GM19455 (cell line): ENCODE results near the gene KCNRG.
"Not testable (repeated sequence)": the region's sequence is repeated elsewhere in the genome, so short reads cannot be mapped to it uniquely, and the experiment has no call there.

Experiments
- ATAC-seq: cut with Tn5 transposase; IDR thresholded peaks from one replicate; pipeline ENCODE4 v1.9.1; 2021; ENCODE audit not compliant: unreplicated experiment

Gene KCNRG, protein sequence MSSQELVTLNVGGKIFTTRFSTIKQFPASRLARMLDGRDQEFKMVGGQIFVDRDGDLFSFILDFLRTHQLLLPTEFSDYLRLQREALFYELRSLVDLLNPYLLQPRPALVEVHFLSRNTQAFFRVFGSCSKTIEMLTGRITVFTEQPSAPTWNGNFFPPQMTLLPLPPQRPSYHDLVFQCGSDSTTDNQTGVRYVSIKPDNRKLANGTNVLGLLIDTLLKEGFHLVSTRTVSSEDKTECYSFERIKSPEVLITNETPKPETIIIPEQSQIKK

GRCh38 chr13:50015258-50015657 is at the start of gene KCNRG:
KCNRG (plus strand) TSS chr13:50015444; CDS start chr13:50015494, 50 bp downstream.
- no peak for ATAC-seq

GRCh38 chr13:49967456-49967855 is 47.8 kb upstream of the KCNRG start:
- no peak for ATAC-seq

DNA sequence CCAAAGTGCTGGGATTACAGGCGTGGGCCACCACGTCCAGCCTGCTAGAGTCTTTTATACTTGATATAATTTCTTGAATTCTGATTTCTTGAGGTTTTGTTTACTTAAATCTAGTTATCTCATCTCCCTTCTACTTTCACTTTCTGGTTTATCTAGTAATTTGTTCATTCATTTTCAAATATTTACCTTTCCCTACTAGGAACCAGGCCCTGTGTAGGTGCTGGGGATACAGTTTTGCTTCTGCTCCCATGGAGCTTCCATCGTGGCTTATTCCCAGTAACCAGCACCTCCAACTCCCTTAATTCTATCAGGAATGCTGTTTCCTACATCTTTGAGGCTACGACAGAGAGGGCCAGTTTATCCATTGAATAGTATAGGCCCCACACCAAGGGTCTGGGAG is 42.5 kb upstream of the KCNRG start:
- no peak for ATAC-seq

DNA sequence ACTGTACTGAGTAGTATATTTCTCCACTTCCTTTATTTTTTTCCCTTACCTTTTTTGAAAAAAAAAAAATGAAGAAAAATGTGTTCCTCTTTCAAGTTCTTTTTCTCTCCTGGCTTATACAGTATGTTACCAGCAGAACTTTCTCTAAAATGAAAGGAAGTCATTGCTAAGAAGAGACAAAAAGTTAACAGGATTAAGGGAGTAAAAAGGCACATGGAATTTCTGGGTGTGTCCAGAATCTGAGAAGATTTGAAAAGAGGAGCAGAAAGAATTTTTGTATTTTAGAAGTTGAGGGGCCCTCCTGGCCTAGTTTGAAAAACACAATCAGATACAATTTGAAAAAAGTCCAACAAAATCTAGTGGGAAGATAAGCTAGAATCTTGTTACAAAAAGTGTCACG is 39.4 kb upstream of the KCNRG start:
- ATAC-seq = no peak

DNA sequence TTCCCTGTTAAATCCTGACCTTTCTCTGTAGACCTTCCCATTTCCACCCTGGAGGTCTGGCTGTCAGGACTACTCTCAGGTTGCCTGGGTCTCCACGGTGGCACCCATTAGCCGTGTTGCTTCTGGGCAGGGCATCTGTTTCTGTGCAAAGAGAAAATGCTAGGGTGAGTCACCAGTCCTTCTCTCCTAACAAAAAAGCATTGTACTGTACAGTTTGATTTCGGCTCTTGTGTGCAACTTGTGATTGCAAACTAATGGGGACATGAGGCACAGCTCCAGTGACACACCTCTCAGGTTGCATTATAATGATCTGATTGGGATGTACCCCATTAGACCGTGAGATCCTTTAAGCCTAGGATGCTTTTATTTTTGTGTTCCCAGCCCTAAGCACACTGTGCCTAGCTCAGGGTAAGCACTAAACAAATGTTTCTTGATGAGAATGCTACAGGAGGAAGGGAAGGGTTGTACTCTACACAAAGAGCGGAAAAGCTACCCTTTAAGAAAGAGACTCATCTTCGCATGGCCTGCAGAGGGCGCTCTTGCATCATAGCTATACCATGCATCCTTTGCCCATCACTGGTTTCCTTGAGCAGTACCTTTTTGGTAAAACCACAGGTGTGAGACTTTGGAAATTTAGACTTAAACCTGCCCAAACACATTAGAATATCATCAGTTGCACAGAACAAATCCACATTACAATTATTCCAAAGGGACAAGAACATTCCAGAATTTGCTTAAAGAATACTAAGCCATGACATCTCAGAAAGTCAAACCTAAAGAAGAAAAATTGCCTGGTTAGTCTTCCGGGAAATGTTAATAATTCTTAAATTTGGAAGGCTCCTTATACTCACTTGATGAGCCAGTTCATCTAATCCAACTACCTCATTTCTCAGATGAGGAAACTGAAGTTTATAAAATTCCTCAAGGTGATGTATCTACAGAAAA is 38.7 kb upstream of the KCNRG start:
- ATAC-seq = no peak

DNA sequence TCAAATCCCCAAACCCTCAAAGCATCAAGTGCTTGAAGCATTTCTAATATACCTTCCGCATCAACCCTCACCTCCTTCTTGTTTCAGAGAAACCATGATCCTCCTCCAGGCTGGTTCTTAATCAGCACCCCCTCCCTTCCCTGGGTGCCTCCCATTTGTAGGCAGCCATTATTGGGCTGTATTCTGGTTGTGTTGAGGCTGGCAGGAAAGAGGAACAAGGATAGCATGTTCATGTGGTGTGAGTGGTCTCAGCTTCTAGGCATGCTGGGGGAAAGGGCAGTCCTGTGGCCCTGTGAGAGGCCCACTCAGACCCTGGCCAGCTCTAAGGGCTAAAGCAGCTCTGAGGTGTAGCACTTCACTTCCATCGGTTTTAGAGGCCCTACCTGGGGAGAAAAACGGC is 37.3 kb upstream of the KCNRG start:
- ATAC-seq = no peak

DNA sequence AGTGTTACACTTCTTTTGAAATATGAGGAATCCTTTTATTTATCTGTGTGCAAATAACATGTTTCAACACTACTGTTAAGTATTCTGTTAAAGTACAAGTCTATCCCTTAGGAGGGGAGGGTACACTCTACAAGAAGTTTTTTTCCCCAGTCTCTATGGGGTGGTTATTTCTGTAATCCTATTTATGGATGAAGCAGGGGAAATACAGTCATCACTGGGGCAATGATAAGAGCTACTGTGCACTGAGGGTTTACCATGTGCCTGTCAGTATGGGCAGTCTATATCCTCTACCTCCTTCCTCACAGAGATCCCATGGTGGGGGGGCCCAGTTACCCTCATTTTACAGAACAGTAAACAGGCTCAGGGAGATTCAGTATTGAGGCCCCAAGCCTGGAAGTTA is 35.0 kb upstream of the KCNRG start:
- ATAC-seq = no peak

GRCh38 chr13:49985129-49985528 is 30.1 kb upstream of the KCNRG start:
- no peak for ATAC-seq

DNA sequence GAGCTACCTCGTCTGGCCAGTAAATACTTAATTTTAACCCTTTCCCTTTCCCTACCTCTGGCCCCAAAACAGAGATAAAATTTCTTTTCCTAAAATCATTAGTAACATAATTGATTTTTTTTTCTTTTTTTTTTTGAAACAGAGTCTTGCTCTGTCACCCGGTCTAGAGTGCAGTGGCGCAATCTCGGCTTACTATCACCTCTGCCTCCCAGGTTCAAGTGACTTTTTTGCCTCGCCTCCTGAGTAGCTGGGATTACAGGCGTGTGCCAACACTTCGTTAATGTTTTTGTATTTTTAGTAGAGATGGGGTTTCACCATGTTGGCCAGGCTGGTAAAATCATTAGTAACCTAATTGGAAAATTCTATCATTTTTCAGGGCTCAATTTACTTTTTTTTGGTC is 28.8 kb upstream of the KCNRG start:
- ATAC-seq = no peak

- ATAC-seq = not testable (repeated sequence)
Observed at GRCh38 chr13:49990612-49991011, 24.6 kb upstream of the KCNRG start.

DNA sequence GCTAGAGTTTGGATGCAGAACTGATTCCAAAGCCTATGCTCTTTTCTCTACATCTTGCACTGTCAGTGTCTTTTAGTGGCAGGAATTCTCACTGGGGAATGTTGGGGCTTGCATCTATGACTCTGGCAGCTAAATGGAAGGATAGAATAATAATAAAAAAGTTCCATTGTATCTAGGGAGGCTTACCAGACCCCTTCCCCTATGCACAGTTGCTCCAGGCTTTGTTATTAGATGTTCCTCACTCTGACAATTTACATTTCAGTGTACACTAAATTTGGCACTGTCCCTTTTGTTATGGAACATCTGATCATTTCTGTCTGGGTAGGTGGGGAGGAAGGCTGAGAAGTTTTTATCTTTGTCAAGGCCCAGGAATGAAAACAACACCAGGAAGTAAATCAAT is 22.1 kb upstream of the KCNRG start:
- no peak for ATAC-seq

DNA sequence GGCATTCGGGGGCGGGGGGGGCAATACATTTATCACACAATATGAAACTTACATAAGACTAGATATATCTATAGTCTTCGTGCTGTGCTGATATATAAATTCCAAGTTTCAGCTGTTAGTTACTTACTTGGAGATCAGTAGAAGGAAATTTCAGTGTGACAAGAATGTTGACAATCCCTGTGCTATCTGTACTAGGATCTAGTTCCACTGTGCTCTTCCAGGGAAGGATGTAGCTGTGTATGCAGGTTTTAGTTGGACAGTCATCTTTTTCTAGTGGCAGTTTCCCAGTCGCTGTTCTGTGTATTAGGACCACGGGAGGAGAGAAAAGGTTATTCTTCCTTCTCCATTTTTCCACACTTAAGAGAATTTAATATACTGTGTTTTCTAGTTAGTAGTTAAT is 21.6 kb upstream of the KCNRG start:
- ATAC-seq = no peak

GRCh38 chr13:49995625-49996101 is 19.6 kb upstream of the KCNRG start:
- ATAC-seq = no peak

DNA sequence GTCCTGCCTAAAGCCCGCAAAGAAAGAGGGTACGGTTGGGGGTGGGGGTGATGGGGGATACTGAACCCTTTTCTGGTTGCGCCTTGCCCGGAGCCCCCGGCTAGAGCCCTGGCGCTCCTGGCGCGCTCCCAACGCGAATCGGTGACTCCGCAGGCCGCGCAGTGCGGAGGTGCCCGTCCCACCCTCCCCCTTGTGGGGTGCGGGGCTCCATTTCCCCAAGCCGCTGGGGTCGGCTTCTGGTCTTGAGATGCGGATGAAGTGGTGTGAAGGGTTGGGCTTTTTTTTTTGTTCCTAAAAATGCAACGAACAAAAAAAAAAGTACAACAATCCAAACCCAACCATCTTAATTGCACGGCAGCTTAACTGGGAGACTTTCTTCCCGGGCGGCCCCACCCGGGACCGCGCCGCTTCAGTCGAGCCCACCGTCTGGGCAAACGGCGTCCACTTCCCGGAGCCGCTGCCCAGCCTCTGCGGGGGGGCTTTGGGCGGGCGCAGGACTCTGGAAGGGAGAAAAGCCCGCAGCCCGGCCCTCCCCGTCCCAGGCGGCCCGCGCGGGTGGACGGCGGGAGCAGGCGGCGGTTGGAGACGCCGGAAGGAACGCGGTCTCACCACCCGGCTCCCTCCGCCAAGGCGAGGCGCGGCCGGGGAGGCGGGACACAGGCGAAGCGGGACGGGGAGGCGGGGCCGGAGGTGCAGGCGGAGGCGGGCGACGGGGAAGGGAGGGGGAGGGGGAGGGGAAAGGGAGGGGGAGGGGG is 18.9 kb upstream of the KCNRG start:
- ATAC-seq = peak; percentile 49

DNA sequence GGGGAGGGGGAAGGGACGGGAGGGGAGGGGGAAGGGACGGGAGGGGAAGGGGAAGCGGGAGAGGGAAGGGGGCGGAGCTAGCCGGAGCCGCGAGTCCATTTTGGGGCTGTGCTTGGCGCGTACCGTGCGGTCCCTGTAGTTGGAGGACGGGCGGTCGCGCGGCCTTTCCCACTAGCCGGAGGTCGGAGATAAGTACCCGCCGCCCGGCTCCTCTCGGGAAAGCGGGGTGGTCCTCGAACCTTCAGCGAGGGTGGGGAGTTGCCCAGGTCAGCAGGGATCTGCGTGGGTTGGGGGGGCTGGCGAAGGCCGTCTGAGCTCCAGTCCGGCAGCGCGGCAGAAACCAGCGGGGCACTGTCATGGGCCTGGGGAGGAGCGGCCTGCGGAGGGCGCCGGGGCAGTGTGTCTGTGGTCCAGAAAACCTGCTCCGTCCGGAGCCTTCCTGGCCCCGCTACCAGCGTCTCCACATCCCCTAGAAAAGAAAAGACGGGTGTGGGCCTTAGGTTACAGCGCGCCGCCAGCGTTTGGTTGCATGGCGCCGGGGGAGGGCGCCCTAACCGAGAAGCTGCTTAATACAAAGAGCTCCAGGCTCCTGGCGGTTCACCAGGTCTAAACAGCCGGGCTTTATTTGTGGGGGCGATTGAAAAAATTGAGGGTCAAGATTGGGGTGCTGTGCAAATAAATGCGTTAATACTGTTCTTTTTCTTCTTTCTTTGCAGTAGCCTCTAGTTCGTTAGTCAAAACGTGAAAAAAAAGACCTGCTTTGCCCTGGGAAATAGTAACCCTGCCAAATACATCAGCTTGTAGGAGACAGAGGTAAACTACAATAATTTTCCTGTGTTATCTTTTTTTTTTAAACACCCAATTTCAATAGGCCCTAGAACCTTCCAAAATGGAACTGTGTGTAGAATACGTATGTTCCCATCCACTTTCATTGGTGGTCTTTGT is 18.0 kb upstream of the KCNRG start, which contains the start of gene TRIM13:
Gene TRIM13, plus strand, starts transcription at position 92 of the 945 bp plus-strand sequence. CDS start 14,899 bp downstream, outside the sequence.
- ATAC-seq = peak; percentile 73

DNA sequence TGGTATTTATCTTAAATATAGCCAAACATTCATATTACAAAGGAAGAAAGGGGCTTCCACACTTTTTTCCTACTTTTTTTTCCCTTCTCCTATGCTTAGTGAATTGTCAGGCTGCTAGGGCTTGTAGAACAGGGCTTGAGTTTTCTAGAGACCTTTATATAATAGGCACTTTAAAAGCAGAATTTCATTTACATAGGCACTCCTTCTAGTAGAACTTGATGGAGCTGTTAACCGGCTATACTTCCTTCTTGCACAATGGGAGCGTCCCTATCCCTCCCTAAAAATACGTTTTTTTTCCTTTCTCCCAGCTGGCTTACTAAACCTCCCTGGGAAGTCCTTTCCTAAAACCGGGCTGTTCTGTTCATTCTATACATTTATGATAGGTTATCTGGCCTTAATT is 17.3 kb upstream of the KCNRG start:
- ATAC-seq = no peak

GRCh38 chr13:49998714-49999624 is 16.3 kb upstream of the KCNRG start:
- no peak for ATAC-seq

DNA sequence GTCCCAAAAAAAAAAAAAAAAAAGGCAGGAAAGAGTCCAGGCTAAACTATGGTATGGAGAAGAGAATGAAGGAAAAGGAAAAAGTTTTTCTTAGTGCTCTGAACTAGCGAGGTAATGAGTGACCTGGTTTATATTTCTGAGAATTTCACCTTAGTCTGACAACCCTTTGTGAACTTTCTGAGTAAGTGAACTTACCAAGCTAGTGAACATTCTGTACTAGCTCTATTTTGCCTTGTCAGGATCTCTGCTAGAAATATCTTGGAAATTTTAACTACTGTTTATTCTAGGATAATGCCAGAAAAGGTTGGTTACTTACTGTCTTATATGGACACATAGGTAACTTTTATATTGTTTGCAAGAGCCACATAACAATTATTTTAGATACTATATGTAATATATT is 14.0 kb upstream of the KCNRG start:
- ATAC-seq = no peak
